Suprapubic skin (tissue), 4 donors: Measurements from ENCODE around the gene KRI1. TPM values are rescaled to one million over a fixed set of nuclear protein-coding genes. Genes with fewer than 3 reads are reported as not detected.

Experiments used
- DNase-seq, 2 donors: peaks; one replicate each; pipeline ENCODE4 v3.0.0-alpha.2; 2019; ENCODE audit warnings: low spot score in 2 of 2
- H3K27ac ChIP-seq: fragments of 200-600 bp; sonication (generic); one replicate; pipeline ENCODE4 v1.5.1; 2019
- H3K27me3 ChIP-seq: fragments of 200-600 bp; sonication (generic); one replicate; pipeline ENCODE4 v1.5.1; 2019
- H3K36me3 ChIP-seq: fragments of 200-600 bp; sonication (generic); one replicate; pipeline ENCODE4 v1.5.1; 2019
- H3K4me1 ChIP-seq: fragments of 200-600 bp; sonication (generic); one replicate; pipeline ENCODE4 v1.5.1; 2019
- H3K4me3 ChIP-seq: fragments of 200-600 bp; sonication (generic); one replicate; pipeline ENCODE4 v1.5.1; 2019; ENCODE audit warnings: mild to moderate bottlenecking
- H3K9me3 ChIP-seq: fragments of 200-600 bp; sonication (generic); one replicate; pipeline ENCODE4 v1.5.1; 2019
- CTCF ChIP-seq, 2 donors: fragments of 200-600 bp in 1 of 2; fragments of 450-650 bp in 1 of 2; sonication (generic) in 1 of 2; IDR thresholded peaks; one replicate each; pipeline ENCODE4 v1.5.1; 2016 to 2019; ENCODE audit warnings: antibody characterized with exemption in 2 of 2, mild to moderate bottlenecking in 1 of 2, moderate library complexity in 1 of 2
- EP300 ChIP-seq: sonication (generic); formaldehyde crosslinking; IDR thresholded peaks from one replicate; pipeline ENCODE4 v1.6.1; 2017; ENCODE audit warnings: antibody characterized with exemption
- POLR2A ChIP-seq, 2 donors: fragments of 450-650 bp; IDR thresholded peaks; one replicate each; pipeline ENCODE4 v1.6.1; 2017; ENCODE audit warnings: antibody characterized with exemption in 2 of 2, mild to moderate bottlenecking in 2 of 2, moderate library complexity in 2 of 2
- POLR2AphosphoS5 ChIP-seq, 3 donors: sonication (generic); formaldehyde crosslinking; IDR thresholded peaks; one replicate each; pipeline ENCODE4 v1.6.1; 2017; ENCODE audit warnings: antibody characterized with exemption in 3 of 3
- WGBS: methylation state at CpG from one replicate; pipeline ENCODE4 v1.1.5; 2018; 5-methylcytosine and 5-hydroxymethylcytosine counted together
- total RNA-seq, 4 donors: library from RNA; depleted of rRNA; stranded (reverse); fragments of >200 nt; gene quantifications; one replicate each; pipeline ENCODE4 v1.1.0, GENCODE V29; 2016

The KRI1 gene
- total RNA-seq, 4 donors from 2014 or later = 19.1 to 46.9 (median 24.5) TPM

GRCh38 chr19:10508707-10509106 lies 57.1 kb downstream of the KRI1 start:
- 68% methylated on average over 3 of the region's 3 CpGs for WGBS
- DNase-seq = no peak

GRCh38 chr19:10508036-10508435 lies 57.8 kb downstream of the KRI1 start:
- no peak overlapping the region for H3K27ac ChIP-seq
- no peak for DNase-seq
- TF ChIP-seq POLR2AphosphoS5 (IDR thresholded peaks at IDR 0.05) = no peak
- TF ChIP-seq EP300 = no peak
- no peak for TF ChIP-seq CTCF (IDR thresholded peaks at IDR 0.05)
- TF ChIP-seq POLR2A (IDR thresholded peaks at IDR 0.05) = no peak
- H3K4me1 ChIP-seq = peaks cover 18% of the 10 kb centered on the region
- no peaks in the 10 kb centered on the region for H3K9me3 ChIP-seq
- peaks cover 20% of the 10 kb centered on the region for H3K27me3 ChIP-seq
- WGBS = 93% methylated on average over 16 of the region's 16 CpGs
- H3K4me3 ChIP-seq = no peak overlapping the region
- H3K36me3 ChIP-seq = no peaks in the 10 kb centered on the region

More at GRCh38 chr19:10508707-10509106, 57.1 kb downstream of the KRI1 start:
- Histone ChIP-seq H3K27me3 (peaks cover 27% of the 10 kb centered on the region), H3K4me1 (peaks cover 15% of the 10 kb centered on the region), H3K36me3 (peaks cover 2% of the 10 kb centered on the region), H3K27ac (no peak overlapping the region), H3K9me3 (no peaks in the 10 kb centered on the region), H3K4me3 (no peak overlapping the region)
- TF ChIP-seq EP300 (no peak), POLR2AphosphoS5 (IDR thresholded peaks at IDR 0.05) (no peak), POLR2A (IDR thresholded peaks at IDR 0.05) (no peak), CTCF (IDR thresholded peaks at IDR 0.05) (no peak)

- TF ChIP-seq POLR2AphosphoS5 (IDR thresholded peaks at IDR 0.05) (no peak), CTCF (IDR thresholded peaks at IDR 0.05) (peak; percentile 76 to 83)
- WGBS = 28% methylated on average over 17 of the region's 17 CpGs
- H3K4me1 ChIP-seq = peaks cover 31% of the 10 kb centered on the region
- H3K4me3 ChIP-seq = no peak overlapping the region
- no peaks in the 10 kb centered on the region for H3K9me3 ChIP-seq
- H3K27me3 ChIP-seq = peaks cover 12% of the 10 kb centered on the region
- peak; percentile 83 to 91 for DNase-seq
- no peak overlapping the region for H3K27ac ChIP-seq
- no peaks in the 10 kb centered on the region for H3K36me3 ChIP-seq
Measured at GRCh38 chr19:10505583-10506229, 60.1 kb downstream of the KRI1 start.

Other genes starting within 250 kb of the KRI1 start
- 10 to 100 TPM in 3 of 4 donors, 1 to 10 TPM in 1; 7.9 to 19.0 (median 14.5) TPM for gene FDX2, start 250.0 kb downstream of the KRI1 start, total RNA-seq
- 10 to 100 TPM; 18.4 to 27.8 (median 24.8) TPM for gene RAVER1, start 232.5 kb downstream of the KRI1 start, total RNA-seq
- gene ICAM3, start 226.4 kb downstream of the KRI1 start, total RNA-seq = 1 to 10 TPM; 3.1 to 4.5 (median 3.8) TPM
- 100 to 1,000 TPM in 2 of 4 donors, 10 to 100 TPM in 2; 80.4 to 200 (median 124) TPM for gene TYK2, start 185.4 kb downstream of the KRI1 start, total RNA-seq
- 100 to 1,000 TPM in 3 of 4 donors, 10 to 100 TPM in 1; 91.7 to 178 (median 109) TPM for gene CDC37, start 162.5 kb downstream of the KRI1 start, total RNA-seq
- 1 to 10 TPM; 3.7 to 7.9 (median 5.6) TPM for gene PDE4A, start 145.5 kb downstream of the KRI1 start, total RNA-seq
- gene KEAP1, start 62.7 kb downstream of the KRI1 start, total RNA-seq = 10 to 100 TPM; 44.3 to 75.8 (median 69.9) TPM
- gene S1PR5, start 48.6 kb downstream of the KRI1 start, total RNA-seq = 10 to 100 TPM; 19.2 to 63.8 (median 26.8) TPM
- 10 to 100 TPM; 52.2 to 80.8 (median 63.6) TPM for gene ATG4D, start 22.1 kb downstream of the KRI1 start, total RNA-seq
- gene CDKN2D, start 3.0 kb upstream of the KRI1 start, total RNA-seq = 10 to 100 TPM in 2 of 4 donors, 1 to 10 TPM in 2; 8.9 to 11.6 (median 10.3) TPM
- 10 to 100 TPM; 28.9 to 65.9 (median 59.1) TPM for gene AP1M2, start 21.3 kb upstream of the KRI1 start, total RNA-seq
- gene SLC44A2, start 59.5 kb upstream of the KRI1 start, total RNA-seq = 100 to 1,000 TPM in 1 of 4 donors, 10 to 100 TPM in 3; 59.1 to 108 (median 94.5) TPM
- gene ILF3, start 88.3 kb upstream of the KRI1 start, total RNA-seq = 100 to 1,000 TPM; 114 to 280 (median 132) TPM
- 10 to 100 TPM; 34.4 to 57.2 (median 40.2) TPM for gene QTRT1, start 135.4 kb upstream of the KRI1 start, total RNA-seq
- gene DNM2, start 152.1 kb upstream of the KRI1 start, total RNA-seq = 100 to 1,000 TPM; 135 to 322 (median 173) TPM